Stimulated activated CD4-positive, alpha-beta T cell treated with anti-CD3 and anti-CD28 coated beads, Interleukin-12 subunit alpha, Interleukin-12 subunit beta, amount 100 ng/mL, for 48 hours (primary cell): ENCODE results near the gene GLT6D1.

Source experiments
- DNase-seq, 3 donors: peaks; one replicate each; pipeline ENCODE4 v3.0.0-alpha.2; 2020; ENCODE audit warnings: low read depth in 2 of 3, low spot score in 1 of 3

GLT6D1 gene

GRCh38 chr9:135609366-135609955 is 29.9 kb downstream of the GLT6D1 start:
- DNase-seq, result no peak

GRCh38 chr9:135608999-135609317 is 30.4 kb downstream of the GLT6D1 start:
- DNase-seq, result no peak

- no peak for DNase-seq
Measured at GRCh38 chr9:135608294-135608998, 30.9 kb downstream of the GLT6D1 start.

- DNase-seq, result no peak
Measured at GRCh38 chr9:135607401-135608293, 31.7 kb downstream of the GLT6D1 start.

- DNase-seq, result no peak
Measured at GRCh38 chr9:135606885-135607259, 32.5 kb downstream of the GLT6D1 start.

- no peak for DNase-seq
Measured at GRCh38 chr9:135605238-135605781, 34.0 kb downstream of the GLT6D1 start.

GRCh38 chr9:135604437-135605237 is 34.7 kb downstream of the GLT6D1 start:
- DNase-seq, result no peak

- DNase-seq, result peak; percentile 12 to 58 (median 44)
Measured at GRCh38 chr9:135602789-135603481, 36.4 kb downstream of the GLT6D1 start.

GRCh38 chr9:135601988-135602387 is 37.4 kb downstream of the GLT6D1 start:
- no peak for DNase-seq

GRCh38 chr9:135600296-135600817 is 39.0 kb downstream of the GLT6D1 start:
- no peak for DNase-seq

GRCh38 chr9:135596211-135596610 is 43.1 kb downstream of the GLT6D1 start:
- DNase-seq, result no peak

- DNase-seq, result no peak
Measured at GRCh38 chr9:135592625-135593024, 46.7 kb downstream of the GLT6D1 start.

GRCh38 chr9:135592331-135592590 is 47.1 kb downstream of the GLT6D1 start:
- no peak for DNase-seq

- no peak for DNase-seq
Measured at GRCh38 chr9:135591506-135592330, 47.6 kb downstream of the GLT6D1 start.

- DNase-seq, result no peak
Measured at GRCh38 chr9:135590486-135591079, 48.8 kb downstream of the GLT6D1 start.

GRCh38 chr9:135589596-135590485 is 49.5 kb downstream of the GLT6D1 start:
- no peak for DNase-seq

GRCh38 chr9:135588886-135589595 is 50.3 kb downstream of the GLT6D1 start:
- DNase-seq, result no peak

- DNase-seq, result no peak
Measured at GRCh38 chr9:135588371-135588770, 51.0 kb downstream of the GLT6D1 start.
